Mesenchymal stem cell (in vitro differentiated cells and primary cell): ENCODE measurements around the gene ATG2A. TPM values are rescaled to one million over a fixed set of nuclear protein-coding genes. Genes with fewer than 3 reads are reported as not detected.
A peak's percentile ranks its signal among the peaks of the same experiment; 100 is the strongest.

Experiments used
- DNase-seq: peaks from one replicate; pipeline ENCODE4 v3.0.0-alpha.2; 2013
- H2AFZ ChIP-seq: one replicate; pipeline ENCODE4 v1.6.1; 2013; ENCODE audit warnings: low read depth, mild to moderate bottlenecking, control low read depth, inconsistent platforms, low read length, moderate library complexity
- H2AK5ac ChIP-seq: 2 replicates; pipeline ENCODE4 v1.6.1; 2013; ENCODE audit warnings: low read length, moderate library complexity, mild to moderate bottlenecking, inconsistent platforms; ENCODE audit not compliant: severe bottlenecking
- H2BK120ac ChIP-seq: one replicate; pipeline ENCODE4 v1.6.1; 2013; ENCODE audit warnings: low read depth, mild to moderate bottlenecking, inconsistent platforms, low read length, moderate library complexity
- H2BK12ac ChIP-seq, 2 experiments: one replicate each; pipeline ENCODE4 v1.6.1; 2013; ENCODE audit warnings: inconsistent platforms in 2 of 2, low read length in 2 of 2, mild to moderate bottlenecking in 2 of 2, moderate library complexity in 2 of 2, control low read depth in 1 of 2
- H2BK15ac ChIP-seq: one replicate; pipeline ENCODE4 v1.6.1; 2013; ENCODE audit warnings: mild to moderate bottlenecking, low read depth, inconsistent platforms; ENCODE audit not compliant: poor library complexity, severe bottlenecking
- H2BK5ac ChIP-seq: 2 replicates; pipeline ENCODE4 v1.6.1; 2013; ENCODE audit warnings: low read depth, mild to moderate bottlenecking, low read length, control low read depth, inconsistent platforms; ENCODE audit not compliant: poor library complexity, severe bottlenecking
- H3K14ac ChIP-seq, 2 experiments: one replicate each; pipeline ENCODE4 v1.6.1; 2013; ENCODE audit warnings: inconsistent platforms in 2 of 2, low read length in 2 of 2, control low read depth in 1 of 2, mild to moderate bottlenecking in 1 of 2, moderate library complexity in 1 of 2
- H3K18ac ChIP-seq, 2 experiments: one replicate each; pipeline ENCODE4 v1.6.1; 2013; ENCODE audit warnings: inconsistent platforms in 2 of 2, low read length in 2 of 2, control low read depth in 1 of 2, low read depth in 1 of 2, mild to moderate bottlenecking in 1 of 2
- H3K23ac ChIP-seq, 2 experiments: one replicate each; pipeline ENCODE4 v1.6.1; 2013; ENCODE audit warnings: inconsistent platforms in 2 of 2, low read length in 2 of 2, mild to moderate bottlenecking in 2 of 2, moderate library complexity in 2 of 2, control low read depth in 1 of 2
- H3K27ac ChIP-seq: 2 replicates; pipeline ENCODE4 v1.5.1; 2013; ENCODE audit warnings: mild to moderate bottlenecking, moderate library complexity, low read length, control low read depth, inconsistent platforms; ENCODE audit not compliant: poor library complexity, severe bottlenecking
- H3K27me3 ChIP-seq, 2 experiments: 2 replicates each; pipeline versions ENCODE4 v1.6.1 to v1.7.0; 2013; ENCODE audit warnings: low read length in 2 of 2, mild to moderate bottlenecking in 2 of 2, moderate library complexity in 2 of 2, control low read depth in 1 of 2, inconsistent platforms in 1 of 2; ENCODE audit not compliant: control insufficient read depth in 1 of 2, insufficient read depth in 1 of 2
- H3K36me3 ChIP-seq, 2 experiments: 2 replicates each; pipeline versions ENCODE4 v1.6.1 to v1.7.0; 2013; ENCODE audit warnings: low read length in 2 of 2, control low read depth in 1 of 2, inconsistent platforms in 1 of 2, low read depth in 1 of 2, mild to moderate bottlenecking in 1 of 2; ENCODE audit not compliant: insufficient read depth in 2 of 2, control insufficient read depth in 1 of 2
- H3K4ac ChIP-seq, 2 experiments: one replicate each; pipeline ENCODE4 v1.6.1; 2013; ENCODE audit warnings: inconsistent platforms in 2 of 2, low read length in 2 of 2, mild to moderate bottlenecking in 2 of 2, moderate library complexity in 2 of 2, control low read depth in 1 of 2, low read depth in 1 of 2
- H3K4me1 ChIP-seq: 2 replicates; pipeline ENCODE4 v1.6.1; 2013; ENCODE audit warnings: low read depth, low read length, control low read depth; ENCODE audit not compliant: control insufficient read depth, insufficient read depth
- H3K4me2 ChIP-seq: 2 replicates; pipeline ENCODE4 v1.6.1; 2013; ENCODE audit warnings: low read length, mild to moderate bottlenecking, inconsistent platforms; ENCODE audit not compliant: poor library complexity, severe bottlenecking
- H3K4me3 ChIP-seq, 2 experiments: 2 replicates each; pipeline versions ENCODE4 v1.5.1 to v1.7.0; 2013; ENCODE audit warnings: low read length in 2 of 2, mild to moderate bottlenecking in 2 of 2, control low read depth in 1 of 2, low read depth in 1 of 2; ENCODE audit not compliant: insufficient read depth in 1 of 2
- H3K79me1 ChIP-seq: replicated peaks from 2 replicates; pipeline ENCODE4 v1.6.1; 2013; ENCODE audit warnings: mild to moderate bottlenecking, control low read depth, low read length, inconsistent platforms; ENCODE audit not compliant: poor library complexity, severe bottlenecking
- H3K9ac ChIP-seq: 2 replicates; pipeline ENCODE4 v1.7.0; 2013; ENCODE audit warnings: mild to moderate bottlenecking, low read length, moderate library complexity
- H3K9me3 ChIP-seq: 2 replicates; pipeline ENCODE4 v1.7.0; 2013; ENCODE audit warnings: mild to moderate bottlenecking, low read length; ENCODE audit not compliant: control insufficient read depth
- H4K8ac ChIP-seq: one replicate; pipeline ENCODE4 v1.6.1; 2013; ENCODE audit warnings: inconsistent platforms, mild to moderate bottlenecking, low read length, moderate library complexity
- H4K91ac ChIP-seq: one replicate; pipeline ENCODE4 v1.6.1; 2013; ENCODE audit warnings: mild to moderate bottlenecking, low read length, inconsistent platforms
- WGBS: methylation state at CpG from one replicate; pipeline ENCODE4 v1.1.7; 2013; ENCODE audit warnings: mixed read lengths; 5-methylcytosine and 5-hydroxymethylcytosine counted together
- polyA plus RNA-seq, 2 experiments: library from polyadenylated mRNA; stranded (reverse); fragments of 200-250 nt; gene quantifications; one replicate each; pipeline ENCODE4 v1.2.3, GENCODE V29; 2013

ATG2A gene
- 6.2 TPM for polyA plus RNA-seq (2013, experiment 1 of 2)
- 6.0 TPM for polyA plus RNA-seq (2013, experiment 2 of 2)

DNA sequence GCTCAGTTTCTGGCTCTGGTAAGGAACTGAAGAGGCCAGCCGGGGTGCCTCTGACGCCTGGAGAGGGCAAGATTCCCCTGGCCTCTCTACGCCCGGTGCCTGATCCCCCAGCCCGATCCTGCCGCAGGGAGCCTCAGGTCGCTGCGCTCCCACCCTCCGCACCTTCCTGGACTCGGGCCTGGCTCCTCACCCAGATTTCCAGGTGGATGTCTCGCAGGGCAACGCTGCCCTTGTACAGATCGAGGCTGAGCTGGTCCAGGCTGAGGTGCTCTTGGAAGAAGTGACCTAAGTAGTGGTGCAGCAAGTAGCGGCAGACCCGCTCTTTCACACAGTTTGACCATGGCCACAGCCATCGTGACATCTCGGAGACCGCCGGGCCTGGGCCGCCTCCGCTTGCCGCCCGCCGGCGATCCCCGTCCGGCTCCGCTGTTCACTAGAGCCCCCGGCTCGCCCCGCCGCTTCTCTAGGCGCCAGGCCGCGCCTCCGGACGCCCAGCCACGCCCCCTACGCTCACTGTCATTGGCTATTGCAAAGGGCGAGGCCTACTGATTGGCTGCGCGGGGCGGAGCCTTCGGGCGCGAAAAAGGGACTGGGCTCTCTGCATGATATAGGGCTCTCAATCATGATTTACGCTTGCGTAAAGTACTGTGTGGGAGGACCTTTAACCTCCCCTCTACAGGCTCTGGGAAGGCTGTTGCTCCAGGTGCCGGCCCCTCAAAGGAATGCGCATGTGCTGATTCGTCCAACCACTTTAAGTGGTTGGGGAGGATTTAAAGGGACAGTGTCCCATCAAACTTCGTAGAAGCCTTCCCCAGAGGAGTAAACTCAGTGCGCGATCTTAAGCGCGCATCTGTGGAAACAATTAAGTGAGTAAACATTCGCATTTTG lies at the start of gene ATG2A:
Gene ATG2A, minus strand, starts transcription at position 435 of the 888 bp plus-strand sequence. Its CDS starts 74 bp downstream, at position 361.
- Histone ChIP-seq H3K9ac (peak within 1 kb of the TSS; percentile 98), H2AK5ac (peak within 1 kb of the TSS; percentile 15), H3K4me2 (peak within 1 kb of the TSS; percentile 90)

DNA sequence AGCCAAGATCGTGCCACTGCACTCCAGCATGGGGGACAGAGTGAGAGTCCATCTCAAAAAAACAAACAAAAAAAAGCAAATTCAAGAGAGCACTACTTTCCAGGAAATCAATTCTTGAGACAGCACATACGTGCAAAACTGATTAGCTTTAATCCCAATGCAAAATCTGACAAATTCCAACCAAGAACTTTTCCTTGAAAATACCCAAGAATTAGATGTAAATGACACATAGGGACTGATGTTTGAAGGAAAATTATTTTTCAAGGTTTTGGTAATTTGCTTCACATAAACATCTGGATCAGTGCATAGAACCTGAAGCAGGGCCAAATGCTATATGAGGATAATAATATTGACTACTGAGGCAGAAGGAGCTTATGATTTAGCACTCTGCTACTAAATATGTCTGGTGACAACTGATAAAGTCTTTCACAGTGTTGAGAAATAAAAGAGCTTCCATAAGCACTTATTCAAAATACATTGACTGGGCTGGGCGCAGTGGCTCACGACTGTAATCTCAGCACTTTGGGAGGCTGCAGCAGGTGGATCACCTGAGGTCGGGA lies 46.1 kb upstream of the ATG2A start:
- Histone ChIP-seq H3K4me1 (no peaks in the 10 kb centered on the region), H2BK12ac (no peak overlapping the region), H3K4me2 (no peak overlapping the region), H3K18ac (no peak overlapping the region), H3K27ac (no peak overlapping the region), H2BK120ac (no peak overlapping the region), H2AFZ (no peak overlapping the region), H2BK5ac (no peak overlapping the region), H4K8ac (no peak overlapping the region), H2AK5ac (no peak overlapping the region), H3K9ac (no peak overlapping the region), H4K91ac (no peak overlapping the region), H3K14ac (no peak overlapping the region), H2BK15ac (no peak overlapping the region), H3K4ac (no peak overlapping the region), H3K27me3 (peaks cover 7 to 13% of the 10 kb centered on the region in 2 experiments), H3K79me1 (no peaks in the 10 kb centered on the region), H3K36me3 (no peaks in the 10 kb centered on the region), H3K4me3 (no peak overlapping the region), H3K23ac (no peak overlapping the region), H3K9me3 (no peaks in the 10 kb centered on the region)
- no peak for DNase-seq
- WGBS = 72% methylated on average over 4 of the region's 5 CpGs

More for the DNA sequence above, at the start of gene ATG2A:
- Histone ChIP-seq H3K27ac (peak within 1 kb of the TSS; percentile 75), H3K4me1 (peaks cover 16% of the 10 kb centered on the region), H2BK120ac (peak within 1 kb of the TSS; percentile 39), H4K91ac (peak within 1 kb of the TSS; percentile 77), H3K9me3 (no peaks in the 10 kb centered on the region), H3K79me1 (peaks cover 26% of the 10 kb centered on the region), H2AFZ (peak within 1 kb of the TSS; percentile 79), H2BK12ac (peak within 1 kb of the TSS in 1 of 2 experiments; percentile 96), H3K14ac (peak within 1 kb of the TSS in 1 of 2 experiments; percentile 93), H3K18ac (peak within 1 kb of the TSS; percentile 75 to 95), H3K23ac (peak within 1 kb of the TSS in 1 of 2 experiments; percentile 70), H2BK15ac (peak within 1 kb of the TSS; percentile 6), H2BK5ac (no peak within 1 kb of the TSS), H3K27me3 (no peaks in the 10 kb centered on the region), H3K36me3 (peaks cover 23% of the 10 kb centered on the region in 2 experiments), H3K4ac (peak within 1 kb of the TSS; percentile 25 to 92), H4K8ac (peak within 1 kb of the TSS; percentile 52), H3K4me3 (peak within 1 kb of the TSS; percentile 87 to 100)
- DNase-seq = peak; percentile 100
- under 1% methylated on average over 57 of the region's 57 CpGs for WGBS

DNA sequence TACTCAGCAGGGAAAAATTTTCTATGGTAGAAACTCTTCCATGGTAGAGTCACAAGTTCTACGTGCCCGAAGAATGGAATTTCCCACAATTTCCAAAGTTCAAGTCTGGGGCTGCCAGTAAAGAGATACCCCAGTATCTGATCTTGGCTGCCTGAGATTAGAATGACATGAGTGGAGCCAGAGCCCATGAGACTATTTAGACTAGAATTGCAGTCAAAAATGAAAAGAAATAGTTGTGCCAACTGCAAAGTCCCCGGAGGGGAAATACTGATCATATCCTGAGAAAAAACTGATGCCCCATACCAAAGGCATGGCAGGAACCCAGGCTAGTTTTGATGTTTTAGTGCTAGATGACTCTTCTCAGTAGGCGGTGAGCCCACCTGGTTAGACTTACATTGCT lies 43.7 kb upstream of the ATG2A start:
- no peak overlapping the region for H2BK15ac ChIP-seq
- no peaks in the 10 kb centered on the region for H3K36me3 ChIP-seq
- no peak for DNase-seq
- no peak overlapping the region for H2AFZ ChIP-seq
- no peak overlapping the region for H3K9ac ChIP-seq
- peaks cover 7 to 13% of the 10 kb centered on the region in 2 experiments for H3K27me3 ChIP-seq
- H2BK5ac ChIP-seq = no peak overlapping the region
- H3K4me1 ChIP-seq = no peaks in the 10 kb centered on the region
- H3K18ac ChIP-seq = no peak overlapping the region
- no peak overlapping the region for H2AK5ac ChIP-seq
- no peak overlapping the region for H2BK120ac ChIP-seq
- no peak overlapping the region for H3K23ac ChIP-seq
- H3K4me3 ChIP-seq = no peak overlapping the region
- WGBS = 84% methylated on average over 4 of the region's 4 CpGs
- H3K14ac ChIP-seq = no peak overlapping the region
- no peaks in the 10 kb centered on the region for H3K79me1 ChIP-seq
- H3K9me3 ChIP-seq = no peaks in the 10 kb centered on the region
- H4K91ac ChIP-seq = no peak overlapping the region
- H2BK12ac ChIP-seq = no peak overlapping the region
- H4K8ac ChIP-seq = no peak overlapping the region
- H3K4ac ChIP-seq = no peak overlapping the region
- H3K4me2 ChIP-seq = no peak overlapping the region
- no peak overlapping the region for H3K27ac ChIP-seq

DNA sequence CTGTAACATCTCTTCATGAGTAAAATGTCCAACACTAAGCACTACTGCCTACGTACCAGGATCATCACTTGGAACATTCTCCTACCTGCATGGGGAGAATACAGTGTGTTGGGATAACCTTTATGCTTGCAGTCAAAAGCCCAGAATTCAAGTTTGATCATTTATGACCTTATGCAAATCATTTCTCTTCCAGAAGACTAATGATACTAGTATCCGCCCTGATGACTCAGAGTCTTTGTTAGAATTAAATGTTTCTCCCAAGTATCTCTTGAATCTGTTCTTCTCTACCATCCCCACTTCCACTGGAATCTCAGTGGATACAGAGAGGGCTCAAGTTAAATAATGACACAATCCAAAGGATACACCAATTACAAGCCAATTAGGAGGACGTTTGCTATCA lies 42.5 kb upstream of the ATG2A start:
- Histone ChIP-seq H3K27ac (no peak overlapping the region), H2AFZ (no peak overlapping the region), H3K36me3 (no peaks in the 10 kb centered on the region), H3K9me3 (no peaks in the 10 kb centered on the region), H2BK5ac (no peak overlapping the region), H3K4me3 (no peak overlapping the region), H2BK120ac (no peak overlapping the region), H3K79me1 (no peaks in the 10 kb centered on the region), H3K18ac (no peak overlapping the region), H3K4ac (no peak overlapping the region), H2AK5ac (no peak overlapping the region), H3K4me1 (no peaks in the 10 kb centered on the region), H4K91ac (no peak overlapping the region), H2BK15ac (no peak overlapping the region), H4K8ac (no peak overlapping the region), H3K4me2 (no peak overlapping the region), H3K14ac (no peak overlapping the region), H2BK12ac (no peak overlapping the region), H3K27me3 (peaks cover 10 to 13% of the 10 kb centered on the region in 2 experiments), H3K9ac (no peak overlapping the region), H3K23ac (no peak overlapping the region)
- WGBS = 65% methylated on average over 3 of the region's 3 CpGs
- no peak for DNase-seq
